ENCODE data around the gene LTB.

The LTB gene

DNA sequence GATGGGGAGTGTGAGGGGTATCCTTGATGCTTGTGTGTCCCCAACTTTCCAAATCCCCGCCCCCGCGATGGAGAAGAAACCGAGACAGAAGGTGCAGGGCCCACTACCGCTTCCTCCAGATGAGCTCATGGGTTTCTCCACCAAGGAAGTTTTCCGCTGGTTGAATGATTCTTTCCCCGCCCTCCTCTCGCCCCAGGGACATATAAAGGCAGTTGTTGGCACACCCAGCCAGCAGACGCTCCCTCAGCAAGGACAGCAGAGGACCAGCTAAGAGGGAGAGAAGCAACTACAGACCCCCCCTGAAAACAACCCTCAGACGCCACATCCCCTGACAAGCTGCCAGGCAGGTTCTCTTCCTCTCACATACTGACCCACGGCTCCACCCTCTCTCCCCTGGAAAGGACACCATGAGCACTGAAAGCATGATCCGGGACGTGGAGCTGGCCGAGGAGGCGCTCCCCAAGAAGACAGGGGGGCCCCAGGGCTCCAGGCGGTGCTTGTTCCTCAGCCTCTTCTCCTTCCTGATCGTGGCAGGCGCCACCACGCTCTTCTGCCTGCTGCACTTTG is 6.8 kb downstream of the LTB start, which contains the start of gene TNF:
Gene TNF (plus strand): TSS at position 231 of the 567 bp plus-strand sequence. CDS start 177 bp downstream, at position 408.
- ChIA-PET CTCF (interaction anchor here (1.6 to 13.5 kb wide), 2 partner anchors 12 to 21 kb away, joined by 8 to 149 read pairs; partner anchors contain the start of genes LST1 and NCR3), POLR2A (interaction anchor here (3.2 kb wide), 1 partner anchor 34 kb away, joined by 13 read pairs; the partner anchor contains the start of gene DDX39B)
- TF ChIP-seq SP1 (IDR thresholded peaks at IDR 0.05) = no peak
- no peak for TF ChIP-seq FOXM1 (IDR thresholded peaks at IDR 0.05; ENCODE audit: borderline replicate concordance)
- TF ChIP-seq HDGF (IDR thresholded peaks at IDR 0.05; ENCODE audit: borderline replicate concordance) = no peak
- no peak for TF ChIP-seq SUZ12 (IDR thresholded peaks at IDR 0.05)
- TF ChIP-seq NFRKB (IDR thresholded peaks at IDR 0.05) = no peak
- no peak for TF ChIP-seq BHLHE40 (IDR thresholded peaks at IDR 0.05; ENCODE audit: borderline replicate concordance)
- TF ChIP-seq CTBP1 (IDR thresholded peaks at IDR 0.05; ENCODE audit: borderline replicate concordance) = no peak
- no peak for TF ChIP-seq ELF4 (IDR thresholded peaks at IDR 0.05)
- TF ChIP-seq FOXA1 (IDR thresholded peaks at IDR 0.05) = no peak
- no peak for TF ChIP-seq ARNT (IDR thresholded peaks at IDR 0.05)
- no peak for TF ChIP-seq L3MBTL2 (conservative IDR thresholded peaks at IDR 0.05)
- TF ChIP-seq LEF1 (IDR thresholded peaks at IDR 0.05; ENCODE audit: borderline replicate concordance) = no peak
- no peak for TF ChIP-seq ZNF384 (IDR thresholded peaks at IDR 0.05)
- no peak for TF ChIP-seq FOXK2 (IDR thresholded peaks at IDR 0.05)
- TF ChIP-seq, protein P1, sequence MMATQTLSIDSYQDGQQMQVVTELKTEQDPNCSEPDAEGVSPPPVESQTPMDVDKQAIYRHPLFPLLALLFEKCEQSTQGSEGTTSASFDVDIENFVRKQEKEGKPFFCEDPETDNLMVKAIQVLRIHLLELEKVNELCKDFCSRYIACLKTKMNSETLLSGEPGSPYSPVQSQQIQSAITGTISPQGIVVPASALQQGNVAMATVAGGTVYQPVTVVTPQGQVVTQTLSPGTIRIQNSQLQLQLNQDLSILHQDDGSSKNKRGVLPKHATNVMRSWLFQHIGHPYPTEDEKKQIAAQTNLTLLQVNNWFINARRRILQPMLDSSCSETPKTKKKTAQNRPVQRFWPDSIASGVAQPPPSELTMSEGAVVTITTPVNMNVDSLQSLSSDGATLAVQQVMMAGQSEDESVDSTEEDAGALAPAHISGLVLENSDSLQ (IDR thresholded peaks at IDR 0.05) = no peak
- DNase-seq (ENCODE audit: extremely low spot score) = no peak

DNA sequence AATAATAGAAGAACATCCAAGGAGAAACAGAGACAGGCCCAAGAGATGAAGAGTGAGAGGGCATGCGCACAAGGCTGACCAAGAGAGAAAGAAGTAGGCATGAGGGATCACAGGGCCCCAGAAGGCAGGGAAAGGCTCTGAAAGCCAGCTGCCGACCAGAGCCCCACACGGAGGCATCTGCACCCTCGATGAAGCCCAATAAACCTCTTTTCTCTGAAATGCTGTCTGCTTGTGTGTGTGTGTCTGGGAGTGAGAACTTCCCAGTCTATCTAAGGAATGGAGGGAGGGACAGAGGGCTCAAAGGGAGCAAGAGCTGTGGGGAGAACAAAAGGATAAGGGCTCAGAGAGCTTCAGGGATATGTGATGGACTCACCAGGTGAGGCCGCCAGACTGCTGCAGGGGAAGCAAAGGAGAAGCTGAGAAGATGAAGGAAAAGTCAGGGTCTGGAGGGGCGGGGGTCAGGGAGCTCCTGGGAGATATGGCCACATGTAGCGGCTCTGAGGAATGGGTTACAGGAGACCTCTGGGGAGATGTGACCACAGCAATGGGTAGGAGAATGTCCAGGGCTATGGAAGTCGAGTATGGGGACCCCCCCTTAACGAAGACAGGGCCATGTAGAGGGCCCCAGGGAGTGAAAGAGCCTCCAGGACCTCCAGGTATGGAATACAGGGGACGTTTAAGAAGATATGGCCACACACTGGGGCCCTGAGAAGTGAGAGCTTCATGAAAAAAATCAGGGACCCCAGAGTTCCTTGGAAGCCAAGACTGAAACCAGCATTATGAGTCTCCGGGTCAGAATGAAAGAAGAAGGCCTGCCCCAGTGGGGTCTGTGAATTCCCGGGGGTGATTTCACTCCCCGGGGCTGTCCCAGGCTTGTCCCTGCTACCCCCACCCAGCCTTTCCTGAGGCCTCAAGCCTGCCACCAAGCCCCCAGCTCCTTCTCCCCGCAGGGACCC is 7.8 kb downstream of the LTB start:
- ChIA-PET CTCF (interaction anchor here (0.8 to 13.5 kb wide), 4 partner anchors 9 to 23 kb away, joined by 3 to 149 read pairs (median 6); partner anchors contain the start of genes LST1 and NCR3), POLR2A (interaction anchor here (0.8 to 3.2 kb wide), 4 partner anchors 9 to 33 kb away, joined by 3 to 13 read pairs (median 3); partner anchors contain the start of gene DDX39B)
- TF ChIP-seq TARDBP (IDR thresholded peaks at IDR 0.05) = no peak
- no peak for TF ChIP-seq ELF4 (IDR thresholded peaks at IDR 0.05)
- TF ChIP-seq NFRKB (IDR thresholded peaks at IDR 0.05) = no peak
- no peak for TF ChIP-seq CTBP1 (IDR thresholded peaks at IDR 0.05; ENCODE audit: borderline replicate concordance)
- DNase-seq (ENCODE audit: extremely low spot score) = no peak

DNA sequence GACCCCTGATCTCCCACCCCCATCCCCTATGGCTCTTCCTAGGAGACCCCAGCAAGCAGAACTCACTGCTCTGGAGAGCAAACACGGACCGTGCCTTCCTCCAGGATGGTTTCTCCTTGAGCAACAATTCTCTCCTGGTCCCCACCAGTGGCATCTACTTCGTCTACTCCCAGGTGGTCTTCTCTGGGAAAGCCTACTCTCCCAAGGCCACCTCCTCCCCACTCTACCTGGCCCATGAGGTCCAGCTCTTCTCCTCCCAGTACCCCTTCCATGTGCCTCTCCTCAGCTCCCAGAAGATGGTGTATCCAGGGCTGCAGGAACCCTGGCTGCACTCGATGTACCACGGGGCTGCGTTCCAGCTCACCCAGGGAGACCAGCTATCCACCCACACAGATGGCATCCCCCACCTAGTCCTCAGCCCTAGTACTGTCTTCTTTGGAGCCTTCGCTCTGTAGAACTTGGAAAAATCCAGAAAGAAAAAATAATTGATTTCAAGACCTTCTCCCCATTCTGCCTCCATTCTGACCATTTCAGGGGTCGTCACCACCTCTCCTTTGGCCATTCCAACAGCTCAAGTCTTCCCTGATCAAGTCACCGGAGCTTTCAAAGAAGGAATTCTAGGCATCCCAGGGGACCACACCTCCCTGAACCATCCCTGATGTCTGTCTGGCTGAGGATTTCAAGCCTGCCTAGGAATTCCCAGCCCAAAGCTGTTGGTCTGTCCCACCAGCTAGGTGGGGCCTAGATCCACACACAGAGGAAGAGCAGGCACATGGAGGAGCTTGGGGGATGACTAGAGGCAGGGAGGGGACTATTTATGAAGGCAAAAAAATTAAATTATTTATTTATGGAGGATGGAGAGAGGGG is 8.8 kb downstream of the LTB start:
- POLR2A ChIA-PET = interaction anchor here (0.9 to 3.2 kb wide), 3 partner anchors 10 to 32 kb away, joined by 3 to 13 read pairs (median 3); partner anchors contain the start of gene DDX39B
- TF ChIP-seq, protein P1 (IDR thresholded peaks at IDR 0.05) = no peak
- TF ChIP-seq CTBP1 (IDR thresholded peaks at IDR 0.05; ENCODE audit: borderline replicate concordance) (no peak), ELF4 (IDR thresholded peaks at IDR 0.05) (no peak), NFRKB (IDR thresholded peaks at IDR 0.05) (no peak), L3MBTL2 (conservative IDR thresholded peaks at IDR 0.05) (no peak), BHLHE40 (IDR thresholded peaks at IDR 0.05; ENCODE audit: borderline replicate concordance) (no peak), ARNT (IDR thresholded peaks at IDR 0.05) (no peak), FOXM1 (IDR thresholded peaks at IDR 0.05; ENCODE audit: borderline replicate concordance) (no peak), FOXA1 (IDR thresholded peaks at IDR 0.05) (no peak), SUZ12 (IDR thresholded peaks at IDR 0.05) (no peak), TARDBP (IDR thresholded peaks at IDR 0.05) (no peak)
- CTCF ChIA-PET = interaction anchor here (0.8 to 13.5 kb wide), 3 partner anchors 10 to 23 kb away, joined by 3 to 149 read pairs (median 4); partner anchors contain the start of gene NCR3
- DNase-seq (ENCODE audit: extremely low spot score) = no peak

DNA sequence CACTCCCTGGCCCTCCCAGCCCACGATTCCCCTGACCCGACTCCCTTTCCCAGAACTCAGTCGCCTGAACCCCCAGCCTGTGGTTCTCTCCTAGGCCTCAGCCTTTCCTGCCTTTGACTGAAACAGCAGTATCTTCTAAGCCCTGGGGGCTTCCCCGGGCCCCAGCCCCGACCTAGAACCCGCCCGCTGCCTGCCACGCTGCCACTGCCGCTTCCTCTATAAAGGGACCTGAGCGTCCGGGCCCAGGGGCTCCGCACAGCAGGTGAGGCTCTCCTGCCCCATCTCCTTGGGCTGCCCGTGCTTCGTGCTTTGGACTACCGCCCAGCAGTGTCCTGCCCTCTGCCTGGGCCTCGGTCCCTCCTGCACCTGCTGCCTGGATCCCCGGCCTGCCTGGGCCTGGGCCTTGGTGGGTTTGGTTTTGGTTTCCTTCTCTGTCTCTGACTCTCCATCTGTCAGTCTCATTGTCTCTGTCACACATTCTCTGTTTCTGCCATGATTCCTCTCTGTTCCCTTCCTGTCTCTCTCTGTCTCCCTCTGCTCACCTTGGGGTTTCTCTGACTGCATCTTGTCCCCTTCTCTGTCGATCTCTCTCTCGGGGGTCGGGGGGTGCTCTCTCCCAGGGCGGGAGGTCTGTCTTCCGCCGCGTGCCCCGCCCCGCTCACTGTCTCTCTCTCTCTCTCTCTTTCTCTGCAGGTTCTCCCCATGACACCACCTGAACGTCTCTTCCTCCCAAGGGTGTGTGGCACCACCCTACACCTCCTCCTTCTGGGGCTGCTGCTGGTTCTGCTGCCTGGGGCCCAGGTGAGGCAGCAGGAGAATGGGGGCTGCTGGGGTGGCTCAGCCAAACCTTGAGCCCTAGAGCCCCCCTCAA is 9.9 kb downstream of the LTB start, which contains the start of gene LTA:
Gene LTA (plus strand): TSS at position 249 of the 871 bp plus-strand sequence. CDS start 454 bp downstream, at position 703.
- ChIA-PET POLR2A (no interaction called here), CTCF (interaction anchor here (2.3 kb wide), 1 partner anchor 9 kb away, joined by 9 read pairs; no protein-coding TSS in a partner anchor)
- no peak for TF ChIP-seq LEF1 (IDR thresholded peaks at IDR 0.05; ENCODE audit: borderline replicate concordance)
- TF ChIP-seq, protein P1 (IDR thresholded peaks at IDR 0.05) = no peak
- TF ChIP-seq TARDBP (IDR thresholded peaks at IDR 0.05) = no peak
- no peak for TF ChIP-seq BHLHE40 (IDR thresholded peaks at IDR 0.05; ENCODE audit: borderline replicate concordance)
- no peak for TF ChIP-seq SP1 (IDR thresholded peaks at IDR 0.05)
- TF ChIP-seq FOXK2 (IDR thresholded peaks at IDR 0.05) = no peak
- no peak for TF ChIP-seq NFRKB (IDR thresholded peaks at IDR 0.05)
- TF ChIP-seq FOXA1 (IDR thresholded peaks at IDR 0.05) = no peak
- TF ChIP-seq ARNT (IDR thresholded peaks at IDR 0.05) = no peak
- no peak for TF ChIP-seq FOXM1 (IDR thresholded peaks at IDR 0.05; ENCODE audit: borderline replicate concordance)
- TF ChIP-seq ZNF384 (IDR thresholded peaks at IDR 0.05) = no peak
- no peak for TF ChIP-seq SUZ12 (IDR thresholded peaks at IDR 0.05)
- TF ChIP-seq HDGF (IDR thresholded peaks at IDR 0.05; ENCODE audit: borderline replicate concordance) = no peak
- no peak for TF ChIP-seq CTBP1 (IDR thresholded peaks at IDR 0.05; ENCODE audit: borderline replicate concordance)
- no peak for TF ChIP-seq L3MBTL2 (conservative IDR thresholded peaks at IDR 0.05)
- no peak for DNase-seq (ENCODE audit: extremely low spot score)
